ENCODE data around the gene VPS8.

The VPS8 gene

DNA sequence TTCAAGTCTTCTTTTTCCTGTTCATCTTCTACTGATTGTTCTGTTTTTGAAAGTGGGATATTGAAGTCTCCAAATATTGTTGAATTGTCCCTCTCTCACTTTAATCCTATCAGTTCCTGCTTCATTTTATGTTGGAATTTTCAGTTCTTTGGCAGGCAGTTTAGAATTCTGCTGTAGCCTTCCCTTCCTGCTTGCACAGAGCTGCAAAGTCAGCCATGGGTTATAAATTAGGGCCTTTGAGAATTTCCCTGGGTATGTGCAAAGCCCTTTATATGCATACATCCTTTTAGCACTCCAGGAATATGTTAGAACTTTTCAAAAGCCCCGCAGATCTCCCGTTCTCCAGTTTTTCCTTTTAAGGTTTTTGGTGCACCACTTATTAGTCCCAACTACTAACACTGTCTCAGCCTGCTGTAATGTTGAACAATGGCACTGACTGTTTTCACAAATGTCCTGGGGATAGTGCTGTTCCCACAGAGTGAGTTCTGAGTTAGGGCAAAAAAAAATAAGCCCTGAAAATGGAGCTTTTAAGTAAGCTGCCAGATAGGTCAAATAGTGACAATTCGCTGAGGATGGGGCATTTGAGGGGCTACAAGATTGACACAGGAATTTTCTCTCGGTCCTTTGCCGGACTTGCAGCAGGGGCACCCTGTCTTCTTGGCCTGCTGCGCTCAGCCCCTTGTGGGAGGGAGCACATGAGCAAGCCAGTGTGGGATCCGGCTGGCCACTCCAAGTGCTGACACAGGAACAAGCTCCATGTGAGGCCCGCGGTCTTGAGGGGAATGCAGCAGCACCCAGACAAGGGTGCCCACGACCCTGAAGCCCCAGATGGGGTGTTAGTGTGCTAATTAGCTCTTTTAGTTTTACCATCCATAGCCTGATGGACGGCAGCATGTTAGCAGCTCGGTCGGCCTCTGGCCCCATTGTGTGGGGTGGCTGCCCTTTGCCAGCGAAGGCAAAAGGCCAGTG lies 96.0 kb downstream of the VPS8 start:
- no peak overlapping the region for H3K4me3 ChIP-seq (ENCODE audit: low read depth in 1 of 2, low read length in 2 of 2)
- H3K36me3 ChIP-seq (ENCODE audit: control insufficient read depth in 1 of 2, insufficient read depth in 2 of 2, low read length in 2 of 2) = peaks cover 0 to 5% of the 10 kb centered on the region in 2 donors
- no peaks in the 10 kb centered on the region for H3K27me3 ChIP-seq (ENCODE audit: low read depth, low read length)
- no peak overlapping the region for H3K27ac ChIP-seq (ENCODE audit: low read length)
- no peaks in the 10 kb centered on the region for H3K9me3 ChIP-seq (ENCODE audit: control insufficient read depth in 1 of 2, low read length in 2 of 2)
- H3K4me1 ChIP-seq (ENCODE audit: control insufficient read depth in 1 of 2, insufficient read depth in 2 of 2, low read length in 2 of 2) = peaks cover 4 to 8% of the 10 kb centered on the region in 2 donors

DNA sequence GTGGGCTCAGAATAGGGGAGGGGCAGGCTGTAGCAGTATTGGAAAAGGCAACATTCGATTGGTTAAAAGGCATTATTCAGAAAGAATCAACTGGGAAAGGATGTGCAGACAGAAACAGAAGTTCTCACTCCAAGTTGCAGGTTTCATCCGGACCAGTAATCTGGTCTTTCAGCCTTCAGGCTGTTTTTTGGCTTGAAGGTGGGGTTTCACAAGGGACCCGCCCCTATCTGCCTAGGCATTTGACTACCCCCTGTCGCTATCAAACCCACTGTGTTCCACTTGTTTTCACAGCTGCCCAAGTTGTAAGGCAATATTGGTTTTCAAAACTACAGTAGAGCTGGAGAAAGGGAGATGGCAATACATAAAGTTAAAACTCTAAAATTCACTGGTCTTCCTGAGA lies 96.9 kb downstream of the VPS8 start:
- H3K4me3 ChIP-seq (ENCODE audit: low read depth in 1 of 2, low read length in 2 of 2) = no peak overlapping the region
- H3K9me3 ChIP-seq (ENCODE audit: control insufficient read depth in 1 of 2, low read length in 2 of 2) = no peaks in the 10 kb centered on the region
- no peak overlapping the region for H3K27ac ChIP-seq (ENCODE audit: low read length)
- H3K4me1 ChIP-seq (ENCODE audit: control insufficient read depth in 1 of 2, insufficient read depth in 2 of 2, low read length in 2 of 2) = peaks cover 4 to 8% of the 10 kb centered on the region in 2 donors
- no peaks in the 10 kb centered on the region for H3K27me3 ChIP-seq (ENCODE audit: low read depth, low read length)
- H3K36me3 ChIP-seq (ENCODE audit: control insufficient read depth in 1 of 2, insufficient read depth in 2 of 2, low read length in 2 of 2) = peaks cover 0 to under 1% of the 10 kb centered on the region in 2 donors

GRCh38 chr3:184910664-184911063 lies 98.7 kb downstream of the VPS8 start:
- no peaks in the 10 kb centered on the region for H3K27me3 ChIP-seq (ENCODE audit: low read depth, low read length)
- no peak overlapping the region for H3K4me3 ChIP-seq (ENCODE audit: low read depth in 1 of 2, low read length in 2 of 2)
- H3K27ac ChIP-seq (ENCODE audit: low read length) = peak overlapping the region; percentile 56
- peaks cover 0 to 6% of the 10 kb centered on the region in 2 donors for H3K36me3 ChIP-seq (ENCODE audit: control insufficient read depth in 1 of 2, insufficient read depth in 2 of 2, low read length in 2 of 2)
- H3K9me3 ChIP-seq (ENCODE audit: control insufficient read depth in 1 of 2, low read length in 2 of 2) = no peaks in the 10 kb centered on the region
- peaks cover 4 to 8% of the 10 kb centered on the region in 2 donors for H3K4me1 ChIP-seq (ENCODE audit: control insufficient read depth in 1 of 2, insufficient read depth in 2 of 2, low read length in 2 of 2)

- Histone ChIP-seq H3K9me3 (ENCODE audit: control insufficient read depth in 1 of 2, low read length in 2 of 2) (no peaks in the 10 kb centered on the region), H3K36me3 (ENCODE audit: control insufficient read depth in 1 of 2, insufficient read depth in 2 of 2, low read length in 2 of 2) (peaks cover 4 to 11% of the 10 kb centered on the region in 2 donors), H3K27ac (ENCODE audit: low read length) (peak overlapping the region; percentile 46), H3K4me3 (ENCODE audit: low read depth in 1 of 2, low read length in 2 of 2) (no peak overlapping the region), H3K4me1 (ENCODE audit: control insufficient read depth in 1 of 2, insufficient read depth in 2 of 2, low read length in 2 of 2) (peaks cover 4 to 8% of the 10 kb centered on the region in 2 donors), H3K27me3 (ENCODE audit: low read depth, low read length) (no peaks in the 10 kb centered on the region)
These were observed 99.6 kb downstream of the VPS8 start for GRCh38 chr3:184911570-184911969.

DNA sequence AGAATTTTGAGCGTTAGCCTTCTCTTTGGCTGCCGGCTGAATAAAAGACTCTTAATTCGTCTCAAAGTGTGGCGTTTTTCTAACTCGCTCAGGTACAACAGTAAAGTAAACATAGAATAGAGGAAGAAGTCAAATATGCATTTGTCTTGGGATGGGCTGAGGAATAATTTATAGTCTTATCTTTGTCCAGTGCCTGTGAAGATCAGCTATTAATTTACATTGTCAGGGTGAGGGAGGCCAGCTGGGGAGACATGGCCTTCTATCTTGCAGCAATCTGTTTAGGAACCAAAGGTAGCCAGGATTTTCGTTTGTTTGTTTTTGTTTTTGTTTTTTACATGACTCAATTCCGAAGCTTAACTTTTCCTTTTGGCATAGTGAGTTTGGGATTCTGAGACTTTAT lies 100.2 kb downstream of the VPS8 start:
- Histone ChIP-seq H3K27me3 (ENCODE audit: low read depth, low read length) (no peaks in the 10 kb centered on the region), H3K4me1 (ENCODE audit: control insufficient read depth in 1 of 2, insufficient read depth in 2 of 2, low read length in 2 of 2) (peaks cover 4 to 8% of the 10 kb centered on the region in 2 donors), H3K27ac (ENCODE audit: low read length) (no peak overlapping the region), H3K36me3 (ENCODE audit: control insufficient read depth in 1 of 2, insufficient read depth in 2 of 2, low read length in 2 of 2) (peaks cover 4 to 15% of the 10 kb centered on the region in 2 donors), H3K4me3 (ENCODE audit: low read depth in 1 of 2, low read length in 2 of 2) (no peak overlapping the region), H3K9me3 (ENCODE audit: control insufficient read depth in 1 of 2, low read length in 2 of 2) (no peaks in the 10 kb centered on the region)

GRCh38 chr3:184914628-184915027 lies 102.7 kb downstream of the VPS8 start:
- Histone ChIP-seq H3K36me3 (ENCODE audit: control insufficient read depth in 1 of 2, insufficient read depth in 2 of 2, low read length in 2 of 2) (peaks cover 4 to 34% of the 10 kb centered on the region in 2 donors), H3K27ac (ENCODE audit: low read length) (no peak overlapping the region), H3K4me3 (ENCODE audit: low read depth in 1 of 2, low read length in 2 of 2) (no peak overlapping the region), H3K4me1 (ENCODE audit: control insufficient read depth in 1 of 2, insufficient read depth in 2 of 2, low read length in 2 of 2) (peaks cover 0 to 4% of the 10 kb centered on the region in 2 donors), H3K27me3 (ENCODE audit: low read depth, low read length) (no peaks in the 10 kb centered on the region), H3K9me3 (ENCODE audit: control insufficient read depth in 1 of 2, low read length in 2 of 2) (no peaks in the 10 kb centered on the region)

DNA sequence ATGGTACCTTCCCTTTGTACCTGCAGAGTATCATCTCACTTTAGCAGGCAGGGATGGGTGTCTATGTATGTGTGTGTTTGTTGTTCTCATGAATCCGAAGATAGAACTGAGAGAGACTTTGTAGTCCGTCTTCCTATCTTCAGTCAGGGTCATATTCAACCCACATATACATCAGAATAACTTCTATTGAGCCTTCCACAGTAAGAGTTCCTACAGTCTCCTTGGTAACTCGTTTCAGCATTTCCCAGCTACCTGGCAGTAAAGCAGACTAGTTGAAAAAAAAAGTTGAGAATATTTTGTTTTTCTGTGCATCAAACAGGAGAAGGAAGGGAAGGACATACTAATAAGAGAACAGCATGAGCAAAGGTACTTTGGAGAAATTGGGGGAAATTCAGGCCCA lies 106.8 kb downstream of the VPS8 start:
- peaks cover 24 to 53% of the 10 kb centered on the region in 2 donors for H3K36me3 ChIP-seq (ENCODE audit: control insufficient read depth in 1 of 2, insufficient read depth in 2 of 2, low read length in 2 of 2)

DNA sequence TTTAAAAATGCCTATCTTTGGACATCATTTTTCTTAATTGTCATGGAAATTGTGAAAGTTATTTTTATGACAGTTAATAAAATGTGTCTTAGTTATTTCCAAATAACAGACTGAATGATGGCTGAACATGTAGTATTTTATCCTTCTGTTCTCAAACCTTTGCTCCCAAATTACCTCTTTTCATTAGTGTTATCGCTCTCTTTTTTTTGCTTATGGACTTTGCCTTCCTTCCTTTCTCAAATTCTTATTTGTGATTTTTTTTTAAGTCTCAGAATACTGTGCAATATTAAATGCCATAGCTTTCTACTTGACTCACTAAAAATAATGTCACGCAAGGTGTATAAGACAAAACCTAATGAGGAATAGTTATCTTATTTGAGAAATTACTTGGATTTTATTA lies 107.7 kb downstream of the VPS8 start:
- no peak overlapping the region for H3K27ac ChIP-seq (ENCODE audit: low read length)
- no peaks in the 10 kb centered on the region for H3K27me3 ChIP-seq (ENCODE audit: low read depth, low read length)
- H3K9me3 ChIP-seq (ENCODE audit: control insufficient read depth in 1 of 2, low read length in 2 of 2) = no peaks in the 10 kb centered on the region
- H3K4me3 ChIP-seq (ENCODE audit: low read depth in 1 of 2, low read length in 2 of 2) = no peak overlapping the region
- H3K36me3 ChIP-seq (ENCODE audit: control insufficient read depth in 1 of 2, insufficient read depth in 2 of 2, low read length in 2 of 2) = peaks cover 24 to 60% of the 10 kb centered on the region in 2 donors
- H3K4me1 ChIP-seq (ENCODE audit: control insufficient read depth in 1 of 2, insufficient read depth in 2 of 2, low read length in 2 of 2) = no peaks in the 10 kb centered on the region

More for the DNA sequence above, 106.8 kb downstream of the VPS8 start:
- Histone ChIP-seq H3K27ac (ENCODE audit: low read length) (no peak overlapping the region), H3K4me3 (ENCODE audit: low read depth in 1 of 2, low read length in 2 of 2) (no peak overlapping the region), H3K9me3 (ENCODE audit: control insufficient read depth in 1 of 2, low read length in 2 of 2) (no peaks in the 10 kb centered on the region), H3K4me1 (ENCODE audit: control insufficient read depth in 1 of 2, insufficient read depth in 2 of 2, low read length in 2 of 2) (no peaks in the 10 kb centered on the region), H3K27me3 (ENCODE audit: low read depth, low read length) (no peaks in the 10 kb centered on the region)

GRCh38 chr3:184924547-184924946 lies 112.6 kb downstream of the VPS8 start:
- H3K36me3 ChIP-seq (ENCODE audit: control insufficient read depth in 1 of 2, insufficient read depth in 2 of 2, low read length in 2 of 2) = peaks cover 37 to 47% of the 10 kb centered on the region in 2 donors

GRCh38 chr3:184927796-184928315 lies 115.9 kb downstream of the VPS8 start:
- no peaks in the 10 kb centered on the region for H3K27me3 ChIP-seq (ENCODE audit: low read depth, low read length)
- H3K27ac ChIP-seq (ENCODE audit: low read length) = no peak overlapping the region
- peaks cover 25 to 49% of the 10 kb centered on the region in 2 donors for H3K36me3 ChIP-seq (ENCODE audit: control insufficient read depth in 1 of 2, insufficient read depth in 2 of 2, low read length in 2 of 2)
- H3K9me3 ChIP-seq (ENCODE audit: control insufficient read depth in 1 of 2, low read length in 2 of 2) = no peaks in the 10 kb centered on the region
- no peak overlapping the region for H3K4me3 ChIP-seq (ENCODE audit: low read depth in 1 of 2, low read length in 2 of 2)
- H3K4me1 ChIP-seq (ENCODE audit: control insufficient read depth in 1 of 2, insufficient read depth in 2 of 2, low read length in 2 of 2) = no peaks in the 10 kb centered on the region

More at GRCh38 chr3:184924547-184924946, 112.6 kb downstream of the VPS8 start:
- Histone ChIP-seq H3K27ac (ENCODE audit: low read length) (no peak overlapping the region), H3K27me3 (ENCODE audit: low read depth, low read length) (no peaks in the 10 kb centered on the region), H3K9me3 (ENCODE audit: control insufficient read depth in 1 of 2, low read length in 2 of 2) (no peaks in the 10 kb centered on the region), H3K4me1 (ENCODE audit: control insufficient read depth in 1 of 2, insufficient read depth in 2 of 2, low read length in 2 of 2) (no peaks in the 10 kb centered on the region), H3K4me3 (ENCODE audit: low read depth in 1 of 2, low read length in 2 of 2) (no peak overlapping the region)

GRCh38 chr3:184932777-184933176 lies 120.8 kb downstream of the VPS8 start:
- Histone ChIP-seq H3K36me3 (ENCODE audit: control insufficient read depth in 1 of 2, insufficient read depth in 2 of 2, low read length in 2 of 2) (peaks cover 17 to 38% of the 10 kb centered on the region in 2 donors), H3K4me3 (ENCODE audit: low read depth in 1 of 2, low read length in 2 of 2) (no peak overlapping the region), H3K4me1 (ENCODE audit: control insufficient read depth in 1 of 2, insufficient read depth in 2 of 2, low read length in 2 of 2) (no peaks in the 10 kb centered on the region), H3K27me3 (ENCODE audit: low read depth, low read length) (no peaks in the 10 kb centered on the region), H3K9me3 (ENCODE audit: control insufficient read depth in 1 of 2, low read length in 2 of 2) (no peaks in the 10 kb centered on the region), H3K27ac (ENCODE audit: low read length) (no peak overlapping the region)

Measured in muscle layer of duodenum (tissue), 2 donors.